Tibial nerve (tissue), 4 donors: ENCODE results near the gene RRP1B.
A peak's percentile ranks its signal among the peaks of the same experiment; 100 is the strongest.

ENCODE experiments used
- CTCF ChIP-seq, 5 experiments: fragments of 200-600 bp in 3 of 5; fragments of 450-650 bp in 2 of 5; sonication (generic) in 3 of 5; IDR thresholded peaks; one replicate each; pipeline ENCODE4 v1.5.1; 2016 to 2019; ENCODE audit warnings: antibody characterized with exemption in 5 of 5, mild to moderate bottlenecking in 3 of 5, moderate library complexity in 2 of 5
- EP300 ChIP-seq, 2 donors: sonication (generic); formaldehyde crosslinking; IDR thresholded peaks; one replicate each; pipeline ENCODE4 v1.6.1; 2017; ENCODE audit warnings: antibody characterized with exemption in 2 of 2, mild to moderate bottlenecking in 1 of 2
- POLR2A ChIP-seq, 2 donors: fragments of 450-650 bp; IDR thresholded peaks; one replicate each; pipeline ENCODE4 v1.6.1; 2017; ENCODE audit warnings: antibody characterized with exemption in 2 of 2, mild to moderate bottlenecking in 2 of 2, moderate library complexity in 2 of 2

GRCh38 chr21:43733529-43734071 lies 74.2 kb downstream of the RRP1B start:
- TF ChIP-seq POLR2A (IDR thresholded peaks at IDR 0.05) (peak in 1 of 2 donors; percentile 46), CTCF (IDR thresholded peaks at IDR 0.05) (no peak), EP300 (IDR thresholded peaks at IDR 0.05) (peak in 1 of 2 donors; percentile 87)
